IMR-90 (cell line): ENCODE data around the gene ZNF888. TPM values are rescaled to one million over a fixed set of nuclear protein-coding genes. Genes with fewer than 3 reads are reported as not detected.

Source experiments
- ATAC-seq: fragments of 200-7000 bp; cut with Tn5 transposase; 2 replicates; pipeline ENCODE4 v1.9.1; 2020; ENCODE audit warnings: low read depth, mild to moderate bottlenecking, moderate library complexity
- BruUV-seq: library from RNA; stranded (reverse); fragments of 400-500 nt; replicated peaks from 2 replicates; lab custom pipeline; 2021; lab: Mats Ljungman, UMichigan
- CTCF ChIA-PET: fragments of 300-600 bp; formaldehyde crosslinking; extraction: SDS; loops from one replicate; lab custom pipeline; 2021; ENCODE audit warnings: antibody characterized with exemption; lab: Yijun Ruan, JAX
- POLR2A ChIA-PET: fragments of 300-600 bp; sonication (Branson Sonifier 250); formaldehyde crosslinking; loops from one replicate; lab custom pipeline; 2022; ENCODE audit warnings: antibody characterized with exemption; ENCODE audit not compliant: unreplicated experiment; lab: Charles Lee
- DNase-seq: peaks from one replicate; pipeline ENCODE4 v3.0.0; 2013
- H2AFZ ChIP-seq: replicated peaks from 2 replicates; pipeline ENCODE3; 2013; ENCODE audit warnings: low read length, mild to moderate bottlenecking; ENCODE audit not compliant: poor library complexity
- H2AK5ac ChIP-seq: 2 replicates; pipeline ENCODE4 v1.6.1; 2013; ENCODE audit warnings: low read depth, low read length, inconsistent platforms
- H2AK9ac ChIP-seq: replicated peaks from 2 replicates; pipeline ENCODE3; 2013; ENCODE audit warnings: mild to moderate bottlenecking, low read depth, low read length, moderate library complexity; ENCODE audit not compliant: poor library complexity
- H2BK120ac ChIP-seq: 2 replicates; pipeline ENCODE4 v1.6.1; 2013; ENCODE audit warnings: low read depth, low read length, inconsistent platforms
- H2BK15ac ChIP-seq: 3 replicates; pipeline ENCODE4 v1.6.1; 2013; ENCODE audit warnings: low read depth, low read length, inconsistent platforms
- H2BK20ac ChIP-seq: 2 replicates; pipeline ENCODE4 v1.6.1; 2013; ENCODE audit warnings: low read depth, mild to moderate bottlenecking, inconsistent platforms, low read length, moderate library complexity
- H2BK5ac ChIP-seq: 2 replicates; pipeline ENCODE4 v1.6.1; 2013; ENCODE audit warnings: mild to moderate bottlenecking, low read depth, low read length, inconsistent platforms; ENCODE audit not compliant: poor library complexity, severe bottlenecking
- H3K14ac ChIP-seq: replicated peaks from 2 replicates; pipeline ENCODE4 v1.6.1; 2013; ENCODE audit warnings: low read depth, low read length, inconsistent platforms
- H3K18ac ChIP-seq: 2 replicates; pipeline ENCODE4 v1.6.1; 2013; ENCODE audit warnings: low read depth, low read length, control low read depth
- H3K23ac ChIP-seq: 2 replicates; pipeline ENCODE4 v1.6.1; 2013; ENCODE audit warnings: low read depth, low read length, inconsistent platforms
- H3K27ac ChIP-seq: 2 replicates; pipeline ENCODE4 v1.5.1; 2013; ENCODE audit warnings: mild to moderate bottlenecking, control low read depth, low read length; ENCODE audit not compliant: insufficient read depth
- H3K27me3 ChIP-seq: 2 replicates; pipeline ENCODE4 v1.6.1; 2013; ENCODE audit warnings: low read length; ENCODE audit not compliant: control insufficient read depth, insufficient read depth
- H3K36me3 ChIP-seq: 2 replicates; pipeline ENCODE4 v1.6.1; 2013; ENCODE audit warnings: low read length, mixed read lengths; ENCODE audit not compliant: control insufficient read depth, insufficient read depth
- H3K4ac ChIP-seq: 2 replicates; pipeline ENCODE4 v1.6.1; 2013; ENCODE audit warnings: low read depth, low read length, inconsistent platforms
- H3K4me1 ChIP-seq: 2 replicates; pipeline ENCODE4 v1.6.1; 2013; ENCODE audit warnings: low read length, mixed read lengths; ENCODE audit not compliant: control insufficient read depth, insufficient read depth
- H3K4me2 ChIP-seq: 2 replicates; pipeline ENCODE4 v1.6.1; 2013; ENCODE audit warnings: low read depth, mild to moderate bottlenecking, control low read depth, low read length, moderate library complexity
- H3K4me3 ChIP-seq: 2 replicates; pipeline ENCODE4 v1.5.1; 2013; ENCODE audit warnings: low read depth, mild to moderate bottlenecking, control low read depth, low read length, moderate library complexity; ENCODE audit not compliant: insufficient read depth
- H3K56ac ChIP-seq: 2 replicates; pipeline ENCODE4 v1.6.1; 2013; ENCODE audit warnings: low read length, inconsistent platforms; ENCODE audit not compliant: insufficient read depth; ENCODE audit errors: extremely low read depth
- H3K79me1 ChIP-seq, 2 experiments: 2 replicates each; pipeline ENCODE4 v1.6.1; 2013; ENCODE audit warnings: low read length in 2 of 2, inconsistent platforms in 1 of 2, low read depth in 1 of 2
- H3K9ac ChIP-seq: 2 replicates; pipeline ENCODE4 v1.6.1; 2013; ENCODE audit warnings: low read depth, low read length, control low read depth
- H3K9me1 ChIP-seq: 2 replicates; pipeline ENCODE4 v1.6.1; 2013; ENCODE audit warnings: low read length, inconsistent platforms; ENCODE audit not compliant: insufficient read depth
- H3K9me3 ChIP-seq: 2 replicates; pipeline ENCODE4 v1.6.1; 2013; ENCODE audit warnings: low read length; ENCODE audit not compliant: control insufficient read depth, insufficient read depth
- H4K20me1 ChIP-seq: 2 replicates; pipeline ENCODE4 v1.6.1; 2013; ENCODE audit warnings: low read length, inconsistent platforms; ENCODE audit not compliant: insufficient read depth
- H4K5ac ChIP-seq: 2 replicates; pipeline ENCODE4 v1.6.1; 2013; ENCODE audit warnings: mild to moderate bottlenecking, low read depth, low read length, control low read depth
- H4K8ac ChIP-seq, 2 experiments: 2 replicates each; pipeline ENCODE4 v1.6.1; 2013; ENCODE audit warnings: low read depth in 2 of 2, low read length in 2 of 2, control low read depth in 1 of 2, inconsistent platforms in 1 of 2
- H4K91ac ChIP-seq: 2 replicates; pipeline ENCODE4 v1.6.1; 2013; ENCODE audit warnings: low read depth, low read length, inconsistent platforms; ENCODE audit not compliant: insufficient read depth
- CHD1 ChIP-seq: IDR thresholded peaks from 2 replicates; pipeline ENCODE4 v1.6.1; 2012; ENCODE audit warnings: low read depth, low read length, improper control_type of control experiment
- FOS ChIP-seq: fragments of 150-350 bp; IDR thresholded peaks from 2 replicates; pipeline ENCODE4 v1.6.1; 2016; ENCODE audit warnings: low read depth, low read length
- MAZ ChIP-seq: IDR thresholded peaks from 2 replicates; pipeline ENCODE4 v1.6.1; 2012; ENCODE audit warnings: low read depth, mild to moderate bottlenecking, low read length, improper control_type of control experiment, moderate library complexity, borderline replicate concordance
- MXI1 ChIP-seq: IDR thresholded peaks from 2 replicates; pipeline ENCODE4 v1.6.1; 2012; ENCODE audit warnings: low read depth, mild to moderate bottlenecking, low read length, moderate library complexity, borderline replicate concordance
- POLR2A ChIP-seq: IDR thresholded peaks from 2 replicates; pipeline ENCODE4 v1.6.1; 2012; ENCODE audit warnings: mild to moderate bottlenecking, low read depth, low read length
- RCOR1 ChIP-seq: IDR thresholded peaks from 2 replicates; pipeline ENCODE4 v1.6.1; 2012; ENCODE audit warnings: mild to moderate bottlenecking, low read length, improper control_type of control experiment; ENCODE audit not compliant: insufficient replicate concordance
- RFX5 ChIP-seq: IDR thresholded peaks from 2 replicates; pipeline ENCODE4 v1.8.0; 2012; ENCODE audit warnings: low read depth, mild to moderate bottlenecking, low read length, moderate library complexity
- WGBS, 2 experiments: methylation state at CpG; one replicate each; pipeline versions ENCODE4 v1.1.5 to v1.1.7; 2013; ENCODE audit warnings: missing lambda C conversion rate in 2 of 2; ENCODE audit not compliant: insufficient read length in 1 of 2; ENCODE audit errors: extremely low coverage in 2 of 2; 5-methylcytosine and 5-hydroxymethylcytosine counted together
- dilution Hi-C: fragments of 300-500 bp; cut with HindIII; formaldehyde crosslinking; loops from one replicate; pipeline ENCODE4 v1.14.3; 2018; ENCODE audit warnings: low sequenced_read_pairs; ENCODE audit not compliant: unreplicated experiment
- in situ Hi-C: fragments of 300-500 bp; cut with MboI; formaldehyde crosslinking; loops from 3 replicates; pipeline ENCODE4 v1.14.3; 2019; ENCODE audit warnings: low sequenced_read_pairs, inconsistent platforms, mixed read lengths
- intact Hi-C: fragments of 100-400 bp; cut with micrococcal nuclease; formaldehyde crosslinking; loops from 2 replicates; pipeline ENCODE4 v1.10.0; 2022
- polyA plus RNA-seq, 3 experiments: library from polyadenylated mRNA; depleted of rRNA; stranded (reverse); fragments of >200 nt; gene quantifications; 2 replicates each; pipeline ENCODE4 v1.2.3, GENCODE V29; 2012; ENCODE audit warnings: low replicate concordance in 1 of 3
- total RNA-seq: library from RNA; depleted of rRNA; stranded (reverse); fragments of >200 nt; gene quantifications from 2 replicates; pipeline ENCODE4 v1.2.3, GENCODE V29; 2012

The ZNF888 gene
- total and polyA plus RNA-seq, 2 of the 4 experiments (the other 2 are of a cell fraction): 0.82 to 6.1 TPM

GRCh38 chr19:52942386-52943133, 19.3 kb upstream of the ZNF888 start:
- peak overlapping the region; percentile 74 for H3K4me2 ChIP-seq
- peak overlapping the region; percentile 69 for H3K14ac ChIP-seq
- peak overlapping the region; percentile 73 for H3K4ac ChIP-seq
- peak overlapping the region; percentile 54 for H4K91ac ChIP-seq
- POLR2A ChIA-PET: no interaction called here
- H4K20me1 ChIP-seq: no peaks in the 10 kb centered on the region
- H2AK9ac ChIP-seq: peak overlapping the region; percentile 73
- DNase-seq (peak; percentile 75), ATAC-seq (peak; percentile 99)
- no peak overlapping the region for H2BK20ac ChIP-seq
- in situ Hi-C loops: no loop called here
- no peaks in the 10 kb centered on the region for H3K27me3 ChIP-seq
- peak overlapping the region; percentile 94 for H2AFZ ChIP-seq
- H3K9ac ChIP-seq: peak overlapping the region; percentile 73
- no peak overlapping the region for H3K18ac ChIP-seq
- peak overlapping the region; percentile 62 for H3K27ac ChIP-seq
- no peaks in the 10 kb centered on the region for H3K9me1 ChIP-seq
- TF ChIP-seq FOS (no peak), POLR2A (peak; percentile 71), CHD1 (no peak), MXI1 (no peak), MAZ (peak; percentile 54; the same call in 1 of the 2 replicates), RFX5 (no peak), RCOR1 (peak; percentile 83)
- peak overlapping the region; percentile 67; the same call in 1 of the 2 replicates for H3K23ac ChIP-seq
- intact Hi-C loops: loop anchor here (2.0 kb wide), 1 partner anchor 84 kb away; no protein-coding TSS in a partner anchor
- peak overlapping the region; percentile 53; the same call in 2 of the 3 replicates for H2BK15ac ChIP-seq
- H3K9me3 ChIP-seq: peaks cover 9% of the 10 kb centered on the region
- peak overlapping the region; percentile 28; the same call in 1 of the 2 replicates for H4K5ac ChIP-seq
- 0% methylated on average over 4 of the region's 43 CpGs; no CpG with 5 or more reads in 1 of the 2 experiments for WGBS, 2 experiments
- CTCF ChIA-PET: no interaction called here
- H3K79me1 ChIP-seq: peaks cover 0 to 3% of the 10 kb centered on the region in 2 experiments; a peak in 2 of 4 replicates
- no peak overlapping the region; the same call in 1 of the 2 replicates for H2AK5ac ChIP-seq
- no peaks in the 10 kb centered on the region for H3K4me1 ChIP-seq
- dilution Hi-C loops: no loop called here
- no TSS peak for BruUV-seq
- peak overlapping the region; percentile 48; the same call in 1 of the 2 replicates for H2BK120ac ChIP-seq
- H3K36me3 ChIP-seq: no peaks in the 10 kb centered on the region; the same call in 1 of the 2 replicates
- peak overlapping the region; percentile 81; the same call in 1 of the 2 replicates for H3K56ac ChIP-seq
- H2BK5ac ChIP-seq: peak overlapping the region; percentile 53
- H3K4me3 ChIP-seq: peak overlapping the region; percentile 74
- peak overlapping the region; percentile 81 to 94 for H4K8ac ChIP-seq
